Measurements from ENCODE around the gene NDUFA6.
"Not testable (repeated sequence)": the region's sequence is repeated elsewhere in the genome, so short reads cannot be mapped to it uniquely, and the experiment has no call there.

The NDUFA6 gene

GRCh38 chr22:42090596-42091454 lies at the start of gene NDUFA6:
Gene NDUFA6, minus strand, starts transcription at chr22:42090772. Its CDS starts 28 bp downstream, at chr22:42090744.
- DNase-seq (ENCODE audit: low read depth) = peak; percentile 98

- DNase-seq (ENCODE audit: low read depth) = not testable (repeated sequence)
Observed at GRCh38 chr22:42140153-42140552, 49.6 kb upstream of the NDUFA6 start.

- not testable (repeated sequence) for DNase-seq (ENCODE audit: low read depth)
Observed at GRCh38 chr22:42139508-42139907, 48.9 kb upstream of the NDUFA6 start.

GRCh38 chr22:42138972-42139371 lies 48.4 kb upstream of the NDUFA6 start:
- DNase-seq (ENCODE audit: low read depth) = no peak

- no peak for DNase-seq (ENCODE audit: low read depth)
Observed at GRCh38 chr22:42138122-42138770, 47.7 kb upstream of the NDUFA6 start.

GRCh38 chr22:42135688-42136087 lies 45.1 kb upstream of the NDUFA6 start:
- not testable (repeated sequence) for DNase-seq (ENCODE audit: low read depth)

GRCh38 chr22:42134100-42135020 lies 43.8 kb upstream of the NDUFA6 start:
- DNase-seq (ENCODE audit: low read depth) = no peak

- DNase-seq (ENCODE audit: low read depth) = no peak
Observed at GRCh38 chr22:42132457-42132856, 41.9 kb upstream of the NDUFA6 start.

GRCh38 chr22:42131562-42131961 lies 41.0 kb upstream of the NDUFA6 start:
- no peak for DNase-seq (ENCODE audit: low read depth)

GRCh38 chr22:42130639-42131431 lies 40.3 kb upstream of the NDUFA6 start, which contains the start of gene CYP2D6:
Gene CYP2D6, minus strand, starts transcription at chr22:42130810. Its CDS starts 19 bp downstream, at chr22:42130791.
- DNase-seq (ENCODE audit: low read depth) = not testable (repeated sequence)

- DNase-seq (ENCODE audit: low read depth) = not testable (repeated sequence)
Observed at GRCh38 chr22:42130182-42130581, 39.6 kb upstream of the NDUFA6 start.

- not testable (repeated sequence) for DNase-seq (ENCODE audit: low read depth)
Observed at GRCh38 chr22:42128776-42129694, 38.5 kb upstream of the NDUFA6 start.

GRCh38 chr22:42128007-42128406 lies 37.4 kb upstream of the NDUFA6 start:
- DNase-seq (ENCODE audit: low read depth) = not testable (repeated sequence)

- no peak for DNase-seq (ENCODE audit: low read depth)
Observed at GRCh38 chr22:42127606-42128005, 37.0 kb upstream of the NDUFA6 start.

GRCh38 chr22:42123529-42123928 lies 33.0 kb upstream of the NDUFA6 start:
- not testable (repeated sequence) for DNase-seq (ENCODE audit: low read depth)

GRCh38 chr22:42120231-42121021 lies 29.9 kb upstream of the NDUFA6 start:
- not testable (repeated sequence) for DNase-seq (ENCODE audit: low read depth)

GRCh38 chr22:42116848-42117424 lies 26.4 kb upstream of the NDUFA6 start:
- peak; percentile 54 for DNase-seq (ENCODE audit: low read depth)

GRCh38 chr22:42115420-42115830 lies 24.9 kb upstream of the NDUFA6 start:
- DNase-seq (ENCODE audit: low read depth) = not testable (repeated sequence)

- DNase-seq (ENCODE audit: low read depth) = peak; percentile 18
Observed at GRCh38 chr22:42114721-42115120, 24.1 kb upstream of the NDUFA6 start.
